HepG2 (cell line): ENCODE results near the gene PRRT2. TPM values are rescaled to one million over a fixed set of nuclear protein-coding genes. Genes with fewer than 3 reads are reported as not detected.

Experiments
- ATF7-NPFF ChIP-seq: sonication (generic); formaldehyde crosslinking; IDR thresholded peaks from 2 replicates; pipeline ENCODE4 v1.8.1; 2023; ENCODE audit warnings: mild to moderate bottlenecking, low read depth, missing genetic modification reagents, moderate library complexity
- ATRX ChIP-seq: sonication (generic); formaldehyde crosslinking; IDR thresholded peaks from 2 replicates; pipeline ENCODE4 v1.4.0; 2020; ENCODE audit warnings: missing genetic modification reagents, borderline replicate concordance
- KLF15 ChIP-seq: sonication (generic); formaldehyde crosslinking; IDR thresholded peaks from 2 replicates; pipeline ENCODE4 v1.8.1; 2023; ENCODE audit warnings: borderline replicate concordance, mild to moderate bottlenecking, inconsistent platforms, missing genetic modification reagents, mixed read lengths
- KMT2A ChIP-seq: sonication (generic); formaldehyde crosslinking; IDR thresholded peaks from 2 replicates; pipeline ENCODE4 v1.4.0; 2020; ENCODE audit warnings: missing genetic modification reagents
- MED1 ChIP-seq: sonication (generic); formaldehyde crosslinking; IDR thresholded peaks from 2 replicates; pipeline ENCODE4 v1.4.0; 2020; ENCODE audit warnings: missing genetic modification reagents
- TOE1 ChIP-seq: sonication (generic); formaldehyde crosslinking; IDR thresholded peaks from 2 replicates; pipeline ENCODE4 v1.4.0; 2020; ENCODE audit warnings: mild to moderate bottlenecking, missing genetic modification reagents
- ZBTB33 ChIP-seq: sonication (generic); formaldehyde crosslinking; IDR thresholded peaks from 2 replicates; pipeline ENCODE4 v1.4.0; 2020; ENCODE audit warnings: missing genetic modification reagents
- ZNF143 ChIP-seq: sonication (generic); formaldehyde crosslinking; IDR thresholded peaks from 2 replicates; pipeline ENCODE4 v1.4.0; 2020; ENCODE audit warnings: missing genetic modification reagents
- ZNF318 ChIP-seq: sonication (generic); formaldehyde crosslinking; IDR thresholded peaks from 2 replicates; pipeline ENCODE4 v1.4.0; 2020; ENCODE audit warnings: mild to moderate bottlenecking, missing genetic modification reagents
- ZNF547 ChIP-seq: sonication (generic); formaldehyde crosslinking; IDR thresholded peaks from 2 replicates; pipeline ENCODE4 v1.5.1; 2020; ENCODE audit warnings: mild to moderate bottlenecking, missing genetic modification reagents
- ZNF720 ChIP-seq: sonication (generic); formaldehyde crosslinking; IDR thresholded peaks from 2 replicates; pipeline ENCODE4 v1.4.0; 2020; ENCODE audit warnings: missing genetic modification reagents
- ZNF780A ChIP-seq: sonication (generic); formaldehyde crosslinking; IDR thresholded peaks from 2 replicates; pipeline ENCODE4 v1.8.0; 2022; ENCODE audit warnings: mild to moderate bottlenecking, missing genetic modification reagents, moderate library complexity
- polyA plus RNA-seq, 8 experiments: library from polyadenylated mRNA; depleted of rRNA in 3 of 8; stranded (reverse) in 7 of 8; unstranded in 1 of 8; fragments of >200 nt; fragmentation: Illumina TruSeq in 4 of 8; extraction: Trizol in 4 of 8; gene quantifications; 2 replicates each; pipeline versions ENCODE4 v1.2.1 to v1.2.3, GENCODE V29; 2011 to 2016; ENCODE audit warnings: low read depth in 4 of 8, missing spikeins in 1 of 8, mixed read lengths in 1 of 8; ENCODE audit not compliant: insufficient read depth in 1 of 8
- total RNA-seq, 5 experiments: library from RNA; depleted of rRNA; stranded (reverse); fragments of >200 nt; fragmentation: Illumina TruSeq; extraction: Trizol; gene quantifications; 2 replicates each; pipeline ENCODE4 v1.2.3, GENCODE V29; 2016; ENCODE audit warnings: low read depth in 1 of 5
- TF ChIP-seq, protein P1 (sequence below): sonication (generic); formaldehyde crosslinking; IDR thresholded peaks from 2 replicates; pipeline ENCODE4 v1.4.0; 2020; ENCODE audit warnings: mild to moderate bottlenecking, missing genetic modification reagents

PRRT2 gene
- total and polyA plus RNA-seq, 2 of the 13 experiments (the other 11 are each of a cell fraction or from before 2014, with no cell fraction given), result 0.51 to 1.1 TPM

- TF ChIP-seq ZNF318 (CRISPR knock-in tag) (peak; percentile 99), ZNF143 (CRISPR knock-in tag) (peak; percentile 54), KLF15 (peak; percentile 97; the same call in 1 of the 2 replicates), ATF7-NPFF (CRISPR knock-in tag) (peak; percentile 100), MED1 (CRISPR knock-in tag) (peak; percentile 93), ATRX (CRISPR knock-in tag) (peak; percentile 93; the same call in 1 of the 2 replicates), TOE1 (CRISPR knock-in tag) (peak; percentile 91; the same call in 1 of the 2 replicates), KMT2A (peak; percentile 90; the same call in 1 of the 2 replicates), ZNF780A (CRISPR knock-in tag) (peak; percentile 99), ZBTB33 (CRISPR knock-in tag) (peak; percentile 82), ZNF547 (CRISPR knock-in tag) (peak; percentile 100), ZNF720 (CRISPR knock-in tag) (no peak)
- TF ChIP-seq, protein P1, sequence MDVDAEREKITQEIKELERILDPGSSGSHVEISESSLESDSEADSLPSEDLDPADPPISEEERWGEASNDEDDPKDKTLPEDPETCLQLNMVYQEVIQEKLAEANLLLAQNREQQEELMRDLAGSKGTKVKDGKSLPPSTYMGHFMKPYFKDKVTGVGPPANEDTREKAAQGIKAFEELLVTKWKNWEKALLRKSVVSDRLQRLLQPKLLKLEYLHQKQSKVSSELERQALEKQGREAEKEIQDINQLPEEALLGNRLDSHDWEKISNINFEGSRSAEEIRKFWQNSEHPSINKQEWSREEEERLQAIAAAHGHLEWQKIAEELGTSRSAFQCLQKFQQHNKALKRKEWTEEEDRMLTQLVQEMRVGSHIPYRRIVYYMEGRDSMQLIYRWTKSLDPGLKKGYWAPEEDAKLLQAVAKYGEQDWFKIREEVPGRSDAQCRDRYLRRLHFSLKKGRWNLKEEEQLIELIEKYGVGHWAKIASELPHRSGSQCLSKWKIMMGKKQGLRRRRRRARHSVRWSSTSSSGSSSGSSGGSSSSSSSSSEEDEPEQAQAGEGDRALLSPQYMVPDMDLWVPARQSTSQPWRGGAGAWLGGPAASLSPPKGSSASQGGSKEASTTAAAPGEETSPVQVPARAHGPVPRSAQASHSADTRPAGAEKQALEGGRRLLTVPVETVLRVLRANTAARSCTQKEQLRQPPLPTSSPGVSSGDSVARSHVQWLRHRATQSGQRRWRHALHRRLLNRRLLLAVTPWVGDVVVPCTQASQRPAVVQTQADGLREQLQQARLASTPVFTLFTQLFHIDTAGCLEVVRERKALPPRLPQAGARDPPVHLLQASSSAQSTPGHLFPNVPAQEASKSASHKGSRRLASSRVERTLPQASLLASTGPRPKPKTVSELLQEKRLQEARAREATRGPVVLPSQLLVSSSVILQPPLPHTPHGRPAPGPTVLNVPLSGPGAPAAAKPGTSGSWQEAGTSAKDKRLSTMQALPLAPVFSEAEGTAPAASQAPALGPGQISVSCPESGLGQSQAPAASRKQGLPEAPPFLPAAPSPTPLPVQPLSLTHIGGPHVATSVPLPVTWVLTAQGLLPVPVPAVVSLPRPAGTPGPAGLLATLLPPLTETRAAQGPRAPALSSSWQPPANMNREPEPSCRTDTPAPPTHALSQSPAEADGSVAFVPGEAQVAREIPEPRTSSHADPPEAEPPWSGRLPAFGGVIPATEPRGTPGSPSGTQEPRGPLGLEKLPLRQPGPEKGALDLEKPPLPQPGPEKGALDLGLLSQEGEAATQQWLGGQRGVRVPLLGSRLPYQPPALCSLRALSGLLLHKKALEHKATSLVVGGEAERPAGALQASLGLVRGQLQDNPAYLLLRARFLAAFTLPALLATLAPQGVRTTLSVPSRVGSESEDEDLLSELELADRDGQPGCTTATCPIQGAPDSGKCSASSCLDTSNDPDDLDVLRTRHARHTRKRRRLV (CRISPR knock-in tag), result peak; percentile 96
Measured at GRCh38 chr16:29807426-29808218, 4.4 kb upstream of the PRRT2 start (continued).
